ENCODE results near the gene SFT2D1.
"Not testable (repeated sequence)": the region's sequence is repeated elsewhere in the genome, so short reads cannot be mapped to it uniquely, and the experiment has no call there.

The SFT2D1 gene

GRCh38 chr6:166353507-166353906, 11.2 kb upstream of the SFT2D1 start:
- no peak for DNase-seq (ENCODE audit: low read depth)
- no peak for TF ChIP-seq CTCF (conservative IDR thresholded peaks at IDR 0.05; ENCODE audit: control insufficient read depth, insufficient read depth, low read depth, low read length)
- no peak overlapping the region for H3K4me3 ChIP-seq (ENCODE audit: control insufficient read depth, low read depth, low read length)

GRCh38 chr6:166352923-166353322, 10.6 kb upstream of the SFT2D1 start:
- H3K4me3 ChIP-seq (ENCODE audit: control insufficient read depth, low read depth, low read length) = no peak overlapping the region
- no peak for TF ChIP-seq CTCF (conservative IDR thresholded peaks at IDR 0.05; ENCODE audit: control insufficient read depth, insufficient read depth, low read depth, low read length)

GRCh38 chr6:166351715-166352285, 9.5 kb upstream of the SFT2D1 start:
- no peak for DNase-seq (ENCODE audit: low read depth)
- H3K4me3 ChIP-seq (ENCODE audit: control insufficient read depth, low read depth, low read length) = no peak overlapping the region

More at GRCh38 chr6:166352923-166353322, 10.6 kb upstream of the SFT2D1 start:
- no peak for DNase-seq (ENCODE audit: low read depth)

GRCh38 chr6:166348305-166348949, 6.1 kb upstream of the SFT2D1 start:
- DNase-seq (ENCODE audit: low read depth) = no peak
- no peak overlapping the region for H3K4me3 ChIP-seq (ENCODE audit: control insufficient read depth, low read depth, low read length)
- TF ChIP-seq CTCF (conservative IDR thresholded peaks at IDR 0.05; ENCODE audit: control insufficient read depth, insufficient read depth, low read depth, low read length) = no peak

More at GRCh38 chr6:166351715-166352285, 9.5 kb upstream of the SFT2D1 start:
- TF ChIP-seq CTCF (conservative IDR thresholded peaks at IDR 0.05; ENCODE audit: control insufficient read depth, insufficient read depth, low read depth, low read length) = no peak

- TF ChIP-seq CTCF (conservative IDR thresholded peaks at IDR 0.05; ENCODE audit: control insufficient read depth, insufficient read depth, low read depth, low read length) = no peak
- no peak for DNase-seq (ENCODE audit: low read depth)
- H3K4me3 ChIP-seq (ENCODE audit: control insufficient read depth, low read depth, low read length) = no peak overlapping the region
Measured at GRCh38 chr6:166346965-166347364, 4.6 kb upstream of the SFT2D1 start.

GRCh38 chr6:166346449-166346848, 4.1 kb upstream of the SFT2D1 start:
- H3K4me3 ChIP-seq (ENCODE audit: control insufficient read depth, low read depth, low read length) = no peak overlapping the region
- DNase-seq (ENCODE audit: low read depth) = no peak
- TF ChIP-seq CTCF (conservative IDR thresholded peaks at IDR 0.05; ENCODE audit: control insufficient read depth, insufficient read depth, low read depth, low read length) = no peak

- not testable (repeated sequence) for DNase-seq (ENCODE audit: low read depth); H3K4me3 ChIP-seq (ENCODE audit: control insufficient read depth, low read depth, low read length)
Measured at GRCh38 chr6:166345672-166346071, 3.3 kb upstream of the SFT2D1 start.

GRCh38 chr6:166344921-166345320, 2.6 kb upstream of the SFT2D1 start:
- not testable (repeated sequence) for DNase-seq (ENCODE audit: low read depth); H3K4me3 ChIP-seq (ENCODE audit: control insufficient read depth, low read depth, low read length)
